Activated T-cell treated with anti-CD3 and anti-CD28 coated beads, Interleukin-2, amount 50 U/mL, for 72 hours (primary cell): ENCODE data around the gene DLX3. TPM values are rescaled to one million over a fixed set of nuclear protein-coding genes. Genes with fewer than 3 reads are reported as not detected.
"Not testable (repeated sequence)": the region's sequence is repeated elsewhere in the genome, so short reads cannot be mapped to it uniquely, and the experiment has no call there.

Experiments used
- ATAC-seq, 2 donors: fragments of 150-1000 bp; cut with Tn5 transposase; replicated peaks in 1 of 2; 2 replicates each; pipeline ENCODE4 v1.10.0; 2021; ENCODE audit warnings: moderate library complexity in 2 of 2, mild to moderate bottlenecking in 1 of 2
- DNase-seq, 2 donors: peaks; one replicate each; pipeline ENCODE4 v3.0.0; 2021 to 2022; ENCODE audit warnings: mixed read lengths in 1 of 2
- H3K27ac Mint-ChIP-seq: one replicate; pipeline ENCODE4 v1.8.0; 2022; ENCODE audit warnings: mild to moderate bottlenecking, moderate library complexity, mixed read lengths
- H3K27me3 Mint-ChIP-seq: one replicate; pipeline ENCODE4 v1.8.0; 2022; ENCODE audit warnings: low read depth, mixed read lengths
- H3K36me3 Mint-ChIP-seq, 2 donors: one replicate each; pipeline ENCODE4 v1.8.0; 2022; ENCODE audit warnings: mixed read lengths in 2 of 2, mild to moderate bottlenecking in 1 of 2; ENCODE audit not compliant: insufficient read depth in 2 of 2
- H3K4me1 Mint-ChIP-seq: one replicate; pipeline ENCODE4 v1.8.0; 2022; ENCODE audit warnings: low read depth, mixed read lengths
- H3K4me3 Mint-ChIP-seq, 2 donors: one replicate each; pipeline ENCODE4 v1.8.0; 2022; ENCODE audit warnings: mild to moderate bottlenecking in 2 of 2, mixed read lengths in 2 of 2, moderate library complexity in 2 of 2
- H3K9me3 Mint-ChIP-seq, 2 donors: one replicate each; pipeline ENCODE4 v1.8.0; 2022; ENCODE audit warnings: mixed read lengths in 2 of 2
- total RNA-seq, 2 donors: library from RNA; stranded (reverse); gene quantifications; one replicate each; pipeline ENCODE4 v1.2.3, GENCODE V29; 2022

DLX3 gene
- under 1 TPM in 1 of 2 donors, not detected in 1; 0.12 TPM for total RNA-seq

DNA sequence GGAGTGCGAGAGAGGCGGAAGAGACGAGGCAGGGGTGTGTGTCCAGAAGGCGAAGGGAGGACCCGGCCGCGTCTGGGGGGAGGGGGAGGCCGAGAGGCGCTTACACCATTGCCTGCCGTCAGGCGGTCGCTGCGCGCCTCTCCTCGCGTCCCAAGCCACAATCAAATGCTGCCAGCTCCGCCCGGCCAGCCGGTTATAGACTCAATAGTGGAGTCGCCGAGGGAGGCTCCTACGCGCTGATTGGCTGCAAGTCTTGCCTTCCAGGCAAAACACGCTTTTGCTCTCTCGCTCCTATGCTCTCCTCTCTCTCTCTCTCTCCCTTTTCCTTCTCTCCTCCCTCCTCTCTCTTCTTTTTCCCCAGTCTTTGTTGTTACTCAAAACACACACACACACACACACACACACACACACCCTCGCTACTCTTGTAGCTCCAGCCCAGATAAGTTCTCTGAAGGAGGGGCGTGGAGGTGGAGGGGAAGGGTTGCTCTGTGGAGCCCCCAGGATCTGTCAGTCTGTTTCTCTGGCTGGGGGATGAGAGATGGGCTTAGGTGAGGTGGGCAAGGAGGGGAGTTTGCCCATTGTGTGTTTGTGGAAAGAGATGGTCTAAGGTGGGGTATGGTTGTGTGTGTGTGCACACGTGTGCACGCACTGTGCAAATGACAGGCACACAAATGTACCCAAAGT lies at the start of gene DLX3:
Gene DLX3, minus strand, starts transcription at position 170 of the 684 bp plus-strand sequence. CDS start 226 bp downstream, outside the sequence.
- DNase-seq (peak; percentile 36 to 37), ATAC-seq (peak in 1 of 2 donors; percentile 5)
- Mint-ChIP-seq H3K36me3 (peaks cover 5 to 8% of the 10 kb centered on the region in 2 donors), H3K27me3 (peaks cover 77% of the 10 kb centered on the region), H3K9me3 (no peaks in the 10 kb centered on the region), H3K27ac (no peak within 1 kb of the TSS), H3K4me3 (peak within 1 kb of the TSS; percentile 85 to 91), H3K4me1 (peaks cover 34% of the 10 kb centered on the region)

DNA sequence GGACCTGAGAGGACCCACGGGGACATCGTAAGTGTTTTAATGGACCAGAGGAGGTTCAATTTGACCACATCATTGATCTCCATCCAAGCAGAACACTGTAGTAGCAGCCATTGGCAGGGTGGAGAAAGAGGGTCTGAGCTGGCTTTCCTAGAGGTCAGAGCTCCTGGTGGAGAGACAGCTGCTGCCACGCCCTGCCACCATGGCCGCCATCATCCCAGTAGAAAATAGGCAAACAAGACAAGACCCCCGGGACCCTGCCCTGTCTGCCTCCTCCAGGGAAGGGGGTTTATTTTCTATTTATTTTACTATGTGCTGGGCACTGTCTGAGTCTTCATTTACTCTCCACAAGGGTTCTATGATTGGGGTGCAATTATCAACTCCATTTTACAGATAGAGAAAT lies 49.5 kb upstream of the DLX3 start:
- H3K27ac Mint-ChIP-seq, result no peak overlapping the region
- no peak overlapping the region for H3K4me3 Mint-ChIP-seq
- H3K36me3 Mint-ChIP-seq, result no peaks in the 10 kb centered on the region
- H3K4me1 Mint-ChIP-seq, result peaks cover 21% of the 10 kb centered on the region
- DNase-seq, result no peak
- no peak for ATAC-seq
- no peaks in the 10 kb centered on the region for H3K9me3 Mint-ChIP-seq
- H3K27me3 Mint-ChIP-seq, result no peaks in the 10 kb centered on the region

DNA sequence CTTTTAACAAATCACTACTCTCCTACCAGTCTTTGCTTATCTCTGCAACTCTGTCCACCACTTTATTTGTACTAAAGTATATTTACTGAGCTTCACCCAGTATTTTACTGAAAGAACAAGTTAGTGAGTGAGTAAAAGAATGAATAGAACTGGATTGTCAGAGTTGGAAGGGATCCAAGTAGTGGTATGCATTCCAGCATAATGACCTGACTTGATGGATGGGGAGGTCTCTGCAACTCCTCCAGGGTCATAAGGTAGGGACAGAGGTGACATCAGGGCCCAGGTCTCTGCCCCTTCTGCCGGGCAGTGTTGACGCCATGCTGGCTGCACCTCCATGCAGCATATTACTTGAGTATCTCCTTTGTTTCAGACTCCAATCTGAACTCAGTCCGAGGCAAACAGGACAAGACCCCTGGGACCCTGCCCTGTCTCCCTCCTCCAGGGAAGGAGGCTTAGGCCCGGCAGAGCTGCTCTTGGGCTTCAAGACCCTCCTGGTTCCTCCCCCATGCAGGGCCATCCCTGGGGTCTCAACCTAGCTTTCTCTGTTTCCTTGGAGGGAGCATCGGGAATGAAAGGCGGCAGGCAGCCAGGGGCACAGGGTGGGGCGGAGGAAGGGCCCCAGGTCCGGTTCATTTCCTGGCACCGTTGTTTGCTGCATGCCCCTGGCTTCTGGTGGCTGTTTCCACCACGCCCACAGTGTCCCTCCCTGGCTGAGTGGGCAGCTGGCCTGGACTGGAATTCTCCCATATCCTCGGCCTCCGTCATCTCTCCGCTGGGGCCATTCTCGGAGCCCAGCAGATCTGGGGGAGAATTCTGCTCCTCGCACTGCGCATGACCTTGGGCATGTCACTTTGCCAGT lies 48.5 kb upstream of the DLX3 start:
- Mint-ChIP-seq H3K27ac (no peak overlapping the region), H3K9me3 (no peaks in the 10 kb centered on the region), H3K36me3 (no peaks in the 10 kb centered on the region), H3K4me1 (peaks cover 12% of the 10 kb centered on the region), H3K4me3 (no peak overlapping the region), H3K27me3 (no peaks in the 10 kb centered on the region)
- DNase-seq (no peak), ATAC-seq (no peak)

DNA sequence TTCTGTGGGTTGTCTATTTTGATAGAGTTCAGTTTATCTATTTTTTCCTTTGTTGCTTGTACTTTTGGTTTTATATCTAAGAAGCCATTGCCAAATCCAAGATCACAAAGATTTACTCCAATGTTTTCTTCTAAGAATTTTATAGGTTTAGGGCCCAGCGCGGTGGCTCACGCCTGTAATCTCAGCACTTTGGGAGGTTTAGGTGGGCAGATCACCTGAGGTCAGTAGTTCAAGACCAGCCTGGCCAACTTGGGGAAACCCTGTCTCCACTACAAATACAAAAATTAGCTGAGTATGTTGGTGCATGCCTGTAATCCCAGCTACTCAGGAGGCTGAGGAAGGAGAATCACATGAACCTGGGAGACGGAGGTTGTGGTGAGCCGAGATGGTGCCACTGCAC lies 47.2 kb upstream of the DLX3 start:
- H3K9me3 Mint-ChIP-seq, result no peaks in the 10 kb centered on the region
- no peak for ATAC-seq
- no peaks in the 10 kb centered on the region for H3K27me3 Mint-ChIP-seq
- no peak for DNase-seq
- peak overlapping the region; percentile 48 for H3K27ac Mint-ChIP-seq
- no peak overlapping the region for H3K4me3 Mint-ChIP-seq
- no peaks in the 10 kb centered on the region for H3K36me3 Mint-ChIP-seq
- H3K4me1 Mint-ChIP-seq, result peaks cover 1% of the 10 kb centered on the region

DNA sequence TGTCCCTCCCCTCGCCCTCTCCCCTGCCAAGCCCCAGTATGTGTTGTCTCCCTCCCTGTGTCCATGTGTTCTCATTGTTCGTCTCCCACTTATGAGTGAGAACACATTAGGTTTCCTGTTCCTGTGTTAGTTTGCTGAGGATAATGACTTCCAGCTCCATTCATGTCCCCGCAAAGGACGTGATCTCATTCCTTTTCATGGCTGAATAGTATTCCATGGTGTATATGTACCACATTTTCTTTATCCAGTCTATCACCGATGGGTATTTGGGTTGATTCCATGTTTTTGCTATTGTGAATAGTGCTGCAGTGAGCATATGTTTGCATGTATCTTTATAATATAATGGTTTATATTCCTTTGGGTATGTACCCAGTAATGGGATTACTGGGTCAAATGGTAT lies 45.5 kb upstream of the DLX3 start:
- not testable (repeated sequence) for DNase-seq, H3K36me3 Mint-ChIP-seq, H3K9me3 Mint-ChIP-seq, H3K27me3 Mint-ChIP-seq, ATAC-seq, H3K27ac Mint-ChIP-seq, H3K4me3 Mint-ChIP-seq, H3K4me1 Mint-ChIP-seq

DNA sequence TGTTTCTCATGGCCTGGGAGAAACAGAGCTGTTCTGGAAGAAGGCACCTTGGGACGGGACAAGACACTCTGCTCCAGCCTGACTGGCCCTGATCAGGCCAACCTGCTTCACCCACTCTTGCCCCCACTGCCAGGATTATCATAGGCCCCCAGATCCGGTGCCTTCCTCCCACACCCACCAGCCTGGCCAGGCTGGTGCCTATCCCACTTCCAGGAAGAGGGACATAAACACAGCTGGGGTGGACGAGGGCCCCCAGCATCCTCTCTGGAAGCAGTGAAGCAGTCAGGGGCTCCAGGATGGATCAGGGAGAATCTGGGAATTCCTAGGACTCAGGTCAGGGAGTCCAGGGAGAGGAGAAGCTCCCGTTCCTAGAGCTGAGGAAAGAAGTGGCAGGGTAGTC lies 44.0 kb upstream of the DLX3 start:
- Mint-ChIP-seq H3K36me3 (no peaks in the 10 kb centered on the region), H3K4me3 (no peak overlapping the region), H3K27ac (no peak overlapping the region), H3K4me1 (no peaks in the 10 kb centered on the region), H3K9me3 (no peaks in the 10 kb centered on the region), H3K27me3 (no peaks in the 10 kb centered on the region)
- ATAC-seq (no peak), DNase-seq (no peak)

DNA sequence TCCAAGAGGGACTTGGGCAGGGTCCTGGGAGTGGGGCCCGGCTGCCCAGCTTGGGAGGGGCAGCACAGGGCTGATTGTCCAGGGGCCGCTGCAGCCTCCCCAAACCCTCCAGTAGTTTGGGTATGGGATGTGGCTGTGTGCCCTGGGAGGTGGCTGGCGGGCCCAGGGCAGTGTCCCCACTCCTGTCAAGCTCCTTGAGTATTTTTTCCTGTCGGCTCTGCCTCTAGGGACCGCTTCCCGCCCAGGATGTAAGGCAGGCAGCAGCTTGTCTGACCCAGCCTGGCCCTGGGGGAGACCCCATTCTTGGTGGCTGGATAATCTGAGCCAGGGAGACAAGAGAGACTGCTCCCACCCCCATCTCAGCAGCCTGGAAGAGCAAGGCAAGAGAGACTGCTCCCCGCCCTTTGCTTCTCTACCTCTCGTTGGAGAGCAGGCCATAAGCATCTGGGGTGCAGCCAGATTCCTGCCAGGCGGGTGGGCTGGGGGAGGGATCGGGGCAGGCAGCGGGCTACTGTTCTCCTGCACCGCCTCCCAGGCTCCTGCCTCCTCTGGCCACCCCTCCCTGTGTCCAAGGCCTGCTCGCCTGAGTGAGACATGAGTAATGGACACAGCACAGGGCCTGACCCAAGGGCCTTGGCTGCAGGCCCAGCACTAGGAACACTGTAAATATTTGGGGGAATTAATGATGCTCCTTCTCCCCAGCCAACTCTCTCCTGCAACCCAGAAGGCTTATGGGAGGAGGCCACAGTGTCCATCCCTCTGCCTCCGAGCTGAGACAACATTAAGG lies 42.5 kb upstream of the DLX3 start:
- DNase-seq (no peak), ATAC-seq (no peak)
- Mint-ChIP-seq H3K4me1 (no peaks in the 10 kb centered on the region), H3K36me3 (no peaks in the 10 kb centered on the region), H3K9me3 (no peaks in the 10 kb centered on the region), H3K27ac (no peak overlapping the region), H3K27me3 (no peaks in the 10 kb centered on the region), H3K4me3 (no peak overlapping the region)

- H3K4me3 Mint-ChIP-seq, result no peak overlapping the region
- no peaks in the 10 kb centered on the region for H3K4me1 Mint-ChIP-seq
- no peaks in the 10 kb centered on the region for H3K27me3 Mint-ChIP-seq
- no peak overlapping the region for H3K27ac Mint-ChIP-seq
- H3K36me3 Mint-ChIP-seq, result no peaks in the 10 kb centered on the region
- ATAC-seq (no peak), DNase-seq (no peak)
- no peaks in the 10 kb centered on the region for H3K9me3 Mint-ChIP-seq
Measured at GRCh38 chr17:50036455-50037261, 41.6 kb upstream of the DLX3 start.

DNA sequence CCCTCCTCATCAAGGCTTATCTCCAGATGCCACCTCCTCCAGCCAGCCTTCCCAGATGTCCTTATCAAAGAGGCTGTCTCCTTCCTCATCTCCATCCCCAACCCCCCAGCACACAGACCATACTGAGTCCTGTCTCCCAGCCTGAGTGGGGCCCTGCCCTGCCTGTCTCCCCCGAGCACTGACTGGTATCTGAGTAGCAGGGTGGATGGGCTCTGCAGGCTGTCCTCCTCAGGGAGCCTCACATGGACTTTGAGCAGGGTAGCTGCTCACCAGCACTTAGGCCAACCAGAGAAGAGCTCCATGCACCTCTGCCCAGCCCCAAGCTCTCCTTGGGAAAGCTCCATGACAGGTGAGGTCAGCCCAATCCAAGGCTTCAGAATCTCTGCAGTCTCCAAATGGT lies 40.9 kb upstream of the DLX3 start:
- DNase-seq, result no peak
- ATAC-seq, result no peak
- no peaks in the 10 kb centered on the region for H3K27me3 Mint-ChIP-seq
- H3K36me3 Mint-ChIP-seq, result no peaks in the 10 kb centered on the region
- no peaks in the 10 kb centered on the region for H3K9me3 Mint-ChIP-seq
- H3K4me3 Mint-ChIP-seq, result no peak overlapping the region
- no peaks in the 10 kb centered on the region for H3K4me1 Mint-ChIP-seq
- H3K27ac Mint-ChIP-seq, result no peak overlapping the region

DNA sequence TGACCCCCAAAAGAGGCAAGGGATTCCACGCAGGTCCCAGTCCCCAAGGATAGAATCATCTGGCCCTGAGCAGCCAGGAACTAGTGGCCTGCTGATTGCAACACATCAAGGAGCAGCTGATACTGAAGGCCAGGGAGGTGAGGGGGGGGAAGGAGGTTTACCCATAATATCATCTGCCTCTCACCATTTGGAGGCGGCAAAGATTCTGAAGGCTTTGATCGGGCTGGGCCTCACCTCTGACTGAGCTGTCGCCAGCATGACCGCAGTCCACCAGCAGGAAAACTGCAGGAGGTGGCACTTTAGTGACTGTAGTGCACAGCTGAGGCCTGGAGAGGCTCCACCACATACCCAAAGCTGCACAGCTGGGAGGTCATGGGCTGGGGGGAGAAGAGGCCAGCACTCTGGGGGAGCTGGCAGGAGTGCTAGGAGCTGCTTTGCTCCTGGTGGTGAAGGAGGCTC lies 40.4 kb upstream of the DLX3 start:
- H3K4me1 Mint-ChIP-seq, result no peaks in the 10 kb centered on the region
- no peak overlapping the region for H3K27ac Mint-ChIP-seq
- DNase-seq (no peak), ATAC-seq (no peak)
- no peaks in the 10 kb centered on the region for H3K36me3 Mint-ChIP-seq
- H3K27me3 Mint-ChIP-seq, result no peaks in the 10 kb centered on the region
- H3K4me3 Mint-ChIP-seq, result no peak overlapping the region
- H3K9me3 Mint-ChIP-seq, result no peaks in the 10 kb centered on the region

- no peak overlapping the region for H3K27ac Mint-ChIP-seq
- H3K9me3 Mint-ChIP-seq, result no peaks in the 10 kb centered on the region
- no peaks in the 10 kb centered on the region for H3K4me1 Mint-ChIP-seq
- ATAC-seq, result no peak
- no peaks in the 10 kb centered on the region for H3K36me3 Mint-ChIP-seq
- DNase-seq, result no peak
- H3K4me3 Mint-ChIP-seq, result no peak overlapping the region
- H3K27me3 Mint-ChIP-seq, result no peaks in the 10 kb centered on the region
Measured at GRCh38 chr17:50034498-50035364, 39.7 kb upstream of the DLX3 start.

- H3K9me3 Mint-ChIP-seq, result no peaks in the 10 kb centered on the region
- no peak overlapping the region for H3K27ac Mint-ChIP-seq
- ATAC-seq, result no peak
- no peak for DNase-seq
- H3K36me3 Mint-ChIP-seq, result no peaks in the 10 kb centered on the region
- H3K4me1 Mint-ChIP-seq, result peaks cover 8% of the 10 kb centered on the region
- H3K27me3 Mint-ChIP-seq, result peaks cover 9% of the 10 kb centered on the region
- no peak overlapping the region for H3K4me3 Mint-ChIP-seq
Measured at GRCh38 chr17:50033316-50033715, 38.3 kb upstream of the DLX3 start.
